GM19239 (cell line): ENCODE data around the gene PRDM2.
A peak's percentile ranks its signal among the peaks of the same experiment; 100 is the strongest.

Experiments used
- DNase-seq: peaks from one replicate; pipeline ENCODE4 v3.0.0; 2011; ENCODE audit warnings: low spot score; ENCODE audit not compliant: insufficient read length
- FAIRE-seq: peaks from 2 replicates; lab custom pipeline; 2011; peaks lifted over from hg19 to GRCh38; lab: Jason Lieb, UNC

Gene PRDM2

GRCh38 chr1:13807209-13807608, 107.2 kb downstream of the PRDM2 start:
- no peak for FAIRE-seq

DNA sequence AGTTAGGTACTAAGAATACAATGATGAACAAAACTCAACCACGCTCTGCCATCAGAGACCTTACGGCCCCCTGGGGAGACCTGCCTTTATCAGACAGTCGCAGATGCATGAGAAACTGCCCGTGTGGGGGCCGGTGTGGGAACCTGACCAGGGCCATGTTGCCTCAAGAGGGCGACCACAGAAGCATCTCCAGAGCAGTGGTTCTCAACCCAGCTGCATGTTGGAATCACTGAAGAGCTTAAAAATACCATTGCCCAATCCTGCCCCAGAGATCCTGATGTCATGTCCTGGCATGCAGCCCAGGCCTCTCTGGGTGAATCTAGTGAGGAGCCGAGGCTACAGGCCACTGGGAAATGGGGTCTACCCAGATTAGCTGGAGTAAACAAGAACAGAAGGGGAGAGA, 108.7 kb downstream of the PRDM2 start:
- FAIRE-seq (no peak), DNase-seq (no peak)

More at GRCh38 chr1:13807209-13807608, 107.2 kb downstream of the PRDM2 start:
- peak; percentile 22 for DNase-seq

DNA sequence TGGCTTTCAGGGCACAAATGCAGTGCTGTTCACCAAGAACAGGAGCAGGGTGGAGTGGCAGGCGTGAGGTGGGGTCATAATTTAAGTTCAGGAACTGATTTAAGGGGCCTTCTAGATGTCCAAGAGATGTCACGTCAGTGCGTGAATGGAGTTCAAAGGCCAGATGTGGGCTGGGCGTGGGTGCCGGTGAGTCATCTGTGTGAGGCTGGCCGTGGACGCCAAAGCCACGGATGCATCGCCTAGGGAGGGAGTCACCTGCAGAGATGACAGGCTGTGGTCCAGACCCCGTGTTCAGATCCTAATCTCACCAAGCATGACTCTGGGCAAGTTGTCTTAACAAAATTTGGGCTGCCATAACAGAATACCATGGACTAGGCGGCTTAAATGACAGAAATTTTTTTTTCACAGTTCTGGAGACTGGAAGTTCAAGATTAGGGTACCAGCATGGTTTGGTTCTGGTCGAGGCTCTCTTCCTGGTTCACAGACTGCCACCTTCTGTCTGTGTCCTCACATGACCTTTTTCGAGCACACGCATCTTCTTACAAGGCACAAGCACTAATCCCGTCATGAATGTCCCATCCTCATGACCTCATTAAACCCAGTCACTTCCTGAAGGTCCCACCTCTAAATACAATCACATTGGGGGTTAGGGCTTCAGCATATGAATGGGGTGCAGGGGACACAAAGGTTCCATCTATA, 109.6 kb downstream of the PRDM2 start:
- FAIRE-seq: no peak
- no peak for DNase-seq

DNA sequence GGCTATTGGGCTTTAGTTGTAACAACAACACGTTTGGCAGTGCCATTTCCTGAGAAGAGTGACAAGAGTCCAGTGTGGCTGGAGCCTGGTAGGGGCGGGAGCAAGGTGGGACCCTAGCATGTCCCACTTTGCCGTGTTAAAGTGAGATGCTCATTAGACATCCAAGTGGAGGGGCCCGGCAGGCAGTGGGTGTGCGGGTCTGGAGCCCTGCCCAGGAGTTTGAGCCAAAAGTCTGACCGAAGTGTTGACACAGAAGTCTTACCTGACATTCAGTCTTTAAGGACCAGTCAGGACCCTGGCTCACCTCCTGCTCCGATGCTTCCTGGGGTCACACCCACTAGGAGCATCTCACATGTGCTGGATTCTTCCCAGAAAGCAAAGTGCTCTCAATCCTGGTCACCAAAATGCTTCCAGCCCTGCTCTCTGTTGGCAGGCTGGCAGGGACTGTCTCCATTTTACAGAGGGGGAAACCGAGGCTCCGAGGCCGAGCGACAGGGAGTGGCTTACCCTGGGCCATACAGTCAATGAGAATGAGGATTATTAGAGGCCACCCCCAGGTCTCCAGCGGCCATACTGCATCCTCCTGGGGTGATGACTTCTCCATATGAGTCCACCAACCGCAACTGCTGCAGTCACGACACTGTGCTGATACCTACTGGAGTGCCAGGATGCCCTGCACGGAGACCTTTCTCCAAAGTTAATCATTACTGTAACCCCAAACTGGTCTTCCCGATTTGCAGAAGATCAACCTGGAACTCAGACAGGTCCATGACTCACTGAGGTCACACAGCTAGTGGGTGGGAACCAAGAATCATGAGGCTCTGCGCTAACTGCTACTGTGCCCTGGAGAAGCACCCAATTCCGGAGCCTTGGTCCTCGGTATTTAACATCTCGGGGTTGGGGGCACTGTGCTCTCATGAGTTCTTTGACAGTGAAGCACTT, 112.7 kb downstream of the PRDM2 start:
- FAIRE-seq (no peak), DNase-seq (no peak)

GRCh38 chr1:13813398-13814012, 113.5 kb downstream of the PRDM2 start:
- DNase-seq (peak; percentile 36), FAIRE-seq (no peak)

- FAIRE-seq: no peak
- no peak for DNase-seq
Measured at GRCh38 chr1:13814131-13814530, 114.1 kb downstream of the PRDM2 start.

- no peak for FAIRE-seq
- no peak for DNase-seq
Measured at GRCh38 chr1:13816016-13816760, 116.2 kb downstream of the PRDM2 start.

DNA sequence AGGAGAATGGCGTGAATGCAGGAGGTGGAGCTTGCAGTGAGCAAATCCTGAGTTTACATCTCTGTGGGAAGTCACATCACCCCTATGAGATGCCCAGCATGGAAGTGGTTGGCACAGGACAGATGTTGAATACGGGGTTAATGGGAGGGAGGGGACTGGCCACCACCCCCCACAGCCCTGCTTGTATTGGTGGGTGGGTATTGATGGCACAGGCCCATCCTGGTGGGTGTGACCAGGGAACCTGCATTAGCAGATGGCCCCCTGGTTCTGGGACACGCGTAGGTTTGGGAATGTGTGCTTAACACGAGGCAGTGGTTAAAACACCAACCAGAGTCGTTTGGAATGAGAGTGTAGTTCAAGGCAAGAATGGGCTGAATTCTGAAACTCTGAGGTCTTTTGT, 117.9 kb downstream of the PRDM2 start:
- FAIRE-seq (no peak), DNase-seq (no peak)

- no peak for FAIRE-seq
- DNase-seq: no peak
Measured at GRCh38 chr1:13818926-13819325, 118.9 kb downstream of the PRDM2 start.

GRCh38 chr1:13819642-13820041, 119.7 kb downstream of the PRDM2 start:
- no peak for DNase-seq
- no peak for FAIRE-seq

DNA sequence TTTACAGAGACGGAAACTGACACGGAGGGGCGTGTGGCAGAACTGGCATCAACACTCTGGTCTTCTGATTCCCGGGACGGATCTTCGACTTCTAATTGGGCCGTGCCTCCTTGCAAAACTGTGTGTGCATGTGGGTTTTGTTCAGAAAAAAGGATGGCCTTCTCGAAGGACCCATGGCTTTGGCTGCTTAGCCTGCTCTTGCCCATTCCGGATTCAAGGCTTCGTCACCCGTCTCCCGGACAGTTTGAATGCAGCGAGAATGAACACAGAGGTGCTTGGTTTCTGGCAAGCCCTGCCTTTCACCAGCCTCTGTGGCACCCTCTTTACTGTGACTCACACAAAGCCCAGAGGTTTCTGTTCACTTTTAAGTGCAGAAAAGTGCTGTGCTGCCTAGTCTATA, 120.1 kb downstream of the PRDM2 start:
- no peak for DNase-seq
- no peak for FAIRE-seq

- DNase-seq: no peak
- no peak for FAIRE-seq
Measured at GRCh38 chr1:13820456-13820855, 120.5 kb downstream of the PRDM2 start.

- DNase-seq (no peak), FAIRE-seq (no peak)
Measured at GRCh38 chr1:13823126-13823880, 123.3 kb downstream of the PRDM2 start.

- no peak for FAIRE-seq
Measured at GRCh38 chr1:13823936-13824335, 123.9 kb downstream of the PRDM2 start.

GRCh38 chr1:13824626-13825025, 124.6 kb downstream of the PRDM2 start:
- DNase-seq (no peak), FAIRE-seq (no peak)

More at GRCh38 chr1:13823936-13824335, 123.9 kb downstream of the PRDM2 start:
- no peak for DNase-seq

- no peak for FAIRE-seq
- DNase-seq: no peak
Measured at GRCh38 chr1:13825033-13825432, 125.0 kb downstream of the PRDM2 start.

DNA sequence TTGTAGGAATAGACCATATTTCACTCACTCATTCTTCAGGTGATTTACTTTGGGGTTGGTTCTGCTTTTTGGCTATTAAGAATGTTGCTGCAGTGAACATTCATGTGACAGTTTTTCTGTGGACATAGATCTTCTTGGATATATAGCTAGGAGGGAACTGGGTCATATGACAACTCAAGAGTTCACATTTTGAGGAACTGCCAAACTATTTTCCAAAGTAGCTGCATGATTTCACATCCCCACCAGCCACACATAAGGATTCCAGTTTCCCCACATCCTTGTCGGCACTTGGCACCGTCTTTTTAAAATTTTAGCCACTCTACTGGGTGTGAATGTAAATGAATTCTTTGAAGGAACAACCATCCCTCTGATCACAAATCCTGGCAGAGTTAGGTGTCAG, 126.0 kb downstream of the PRDM2 start:
- DNase-seq: no peak
- no peak for FAIRE-seq

DNA sequence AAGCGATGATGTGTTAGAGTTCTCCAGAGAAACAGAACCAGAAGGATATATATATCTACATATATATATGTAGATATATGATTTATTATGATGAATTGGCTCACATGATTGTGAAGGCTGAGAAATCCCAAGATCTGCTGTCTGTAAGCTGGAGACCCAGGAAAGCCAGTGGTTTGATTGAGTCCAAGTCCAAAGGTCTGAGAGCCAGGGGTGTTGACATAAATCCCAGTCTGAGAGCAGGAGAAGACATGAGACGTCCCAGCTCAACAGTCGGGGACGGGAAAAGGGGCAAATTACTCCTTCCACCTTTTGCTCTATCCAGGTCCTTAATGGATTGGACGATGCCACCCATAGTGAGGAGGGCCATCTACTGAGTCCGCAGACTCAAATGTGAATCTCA, 126.6 kb downstream of the PRDM2 start:
- FAIRE-seq: no peak
- no peak for DNase-seq

- DNase-seq: peak; percentile 67
- no peak for FAIRE-seq
Measured at GRCh38 chr1:13828454-13829151, 128.6 kb downstream of the PRDM2 start.
